SH-SY5Y (cell line): ENCODE data around the gene MS4A4E.

Source experiments
- GATA2 ChIP-seq: IDR thresholded peaks from 2 replicates; pipeline ENCODE4 v1.6.1; 2011; ENCODE audit warnings: mild to moderate bottlenecking, low read depth, low read length
- GATA3 ChIP-seq: IDR thresholded peaks from 2 replicates; pipeline ENCODE4 v1.6.1; 2011; ENCODE audit warnings: low read depth, mild to moderate bottlenecking, low read length, moderate library complexity

The MS4A4E gene

GRCh38 chr11:60242740-60243239 is at the start of gene MS4A4E:
Gene MS4A4E (minus strand): TSS chr11:60243137. CDS start chr11:60230055, 13,082 bp downstream.
- TF ChIP-seq GATA2 (no peak), GATA3 (no peak)

- TF ChIP-seq GATA3 (no peak), GATA2 (no peak)
These were observed 49.2 kb upstream of the MS4A4E start for GRCh38 chr11:60292145-60292544.

- TF ChIP-seq GATA3 (no peak), GATA2 (no peak)
These were observed 45.6 kb upstream of the MS4A4E start for GRCh38 chr11:60288531-60288930.

GRCh38 chr11:60285411-60286126 is 42.6 kb upstream of the MS4A4E start:
- peak; percentile 56 for TF ChIP-seq GATA2

- TF ChIP-seq GATA2 = no peak
- TF ChIP-seq GATA3 = no peak
These were observed 39.3 kb upstream of the MS4A4E start for GRCh38 chr11:60282286-60282685.

- TF ChIP-seq GATA2 = no peak
- no peak for TF ChIP-seq GATA3
These were observed 38.5 kb upstream of the MS4A4E start for GRCh38 chr11:60281485-60281884.

GRCh38 chr11:60280412-60280811 is 37.5 kb upstream of the MS4A4E start, which contains the start of gene MS4A4A:
Gene MS4A4A (plus strand): TSS chr11:60280666. CDS start chr11:60280676, 10 bp downstream.
- TF ChIP-seq GATA2 (no peak), GATA3 (no peak)

GRCh38 chr11:60274416-60274815 is 31.5 kb upstream of the MS4A4E start:
- no peak for TF ChIP-seq GATA3
- no peak for TF ChIP-seq GATA2

GRCh38 chr11:60265373-60266214 is 22.7 kb upstream of the MS4A4E start:
- TF ChIP-seq GATA3 (no peak), GATA2 (no peak)

- TF ChIP-seq GATA2 (no peak), GATA3 (no peak)
These were observed 21.7 kb upstream of the MS4A4E start for GRCh38 chr11:60264644-60265043.

- TF ChIP-seq GATA3 = no peak
- no peak for TF ChIP-seq GATA2
These were observed 20.5 kb upstream of the MS4A4E start for GRCh38 chr11:60263402-60263801.

- TF ChIP-seq GATA2 = no peak
- TF ChIP-seq GATA3 = no peak
These were observed 18.1 kb upstream of the MS4A4E start for GRCh38 chr11:60261014-60261413.

- TF ChIP-seq GATA3 = no peak
- TF ChIP-seq GATA2 = no peak
These were observed 15.2 kb upstream of the MS4A4E start for GRCh38 chr11:60257956-60258722.
